GM18873 (cell line): Measurements from ENCODE around the gene BMERB1.

Experiments used
- ATAC-seq: cut with Tn5 transposase; IDR thresholded peaks from one replicate; pipeline ENCODE4 v1.9.1; 2021; ENCODE audit warnings: mild to moderate bottlenecking, moderate library complexity, moderate number of reproducible peaks; ENCODE audit not compliant: unreplicated experiment, low FRiP score

BMERB1 gene

GRCh38 chr16:15581127-15581815, 146.9 kb downstream of the BMERB1 start:
- ATAC-seq = no peak

GRCh38 chr16:15583526-15583925, 149.1 kb downstream of the BMERB1 start:
- no peak for ATAC-seq

GRCh38 chr16:15585956-15586355, 151.6 kb downstream of the BMERB1 start:
- no peak for ATAC-seq

DNA sequence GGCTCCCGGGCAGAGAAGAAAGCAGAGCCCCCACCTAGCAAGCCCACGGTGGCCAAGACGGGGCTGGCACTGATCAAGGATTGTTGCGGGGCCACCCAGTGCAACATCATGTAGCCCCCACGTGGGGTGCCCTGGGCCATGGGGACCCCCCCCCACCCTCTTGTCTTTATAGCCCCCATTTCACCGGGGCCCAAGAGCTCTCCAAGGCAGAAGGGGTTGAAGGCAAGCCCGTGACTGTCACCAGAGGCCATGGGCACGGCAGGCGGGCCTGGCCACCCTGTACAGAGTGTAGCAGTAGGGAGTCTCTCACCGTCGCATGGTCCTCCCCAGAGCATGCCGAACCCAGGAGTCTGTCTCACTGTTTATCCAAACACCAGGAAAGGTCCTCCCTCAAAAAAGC, 152.3 kb downstream of the BMERB1 start:
- ATAC-seq = no peak

DNA sequence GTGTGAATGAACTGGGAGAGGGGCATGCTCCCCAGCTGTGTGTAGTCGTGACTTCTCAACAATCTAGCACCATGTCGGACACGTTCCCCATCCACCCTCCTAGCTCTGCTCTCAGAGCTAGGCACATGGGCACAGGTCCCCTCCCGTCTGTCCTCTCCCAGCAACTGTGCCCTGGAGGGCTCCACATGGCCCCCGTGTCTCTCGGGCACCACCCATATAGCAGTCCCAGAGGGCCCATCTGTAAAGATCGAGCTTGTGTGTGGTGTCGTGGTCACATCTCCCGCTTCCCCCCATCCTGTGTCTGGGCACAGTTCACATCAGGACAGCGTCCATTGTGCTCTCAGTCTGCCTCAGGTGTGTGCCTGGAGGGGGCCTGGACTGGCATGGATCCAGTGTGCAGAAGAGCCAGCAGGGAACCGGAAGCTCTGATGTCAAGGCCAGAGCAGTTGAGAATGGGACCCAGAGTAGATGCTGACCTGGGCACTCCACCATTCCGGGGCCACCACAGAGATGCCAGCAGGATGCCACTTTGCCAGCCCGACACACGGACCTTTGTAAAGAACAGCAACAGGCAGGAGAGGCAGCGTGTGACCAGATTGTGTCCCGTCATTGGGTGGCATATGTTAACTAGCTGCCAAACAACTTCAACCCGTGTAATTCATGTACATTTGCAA, 152.9 kb downstream of the BMERB1 start:
- ATAC-seq = no peak

DNA sequence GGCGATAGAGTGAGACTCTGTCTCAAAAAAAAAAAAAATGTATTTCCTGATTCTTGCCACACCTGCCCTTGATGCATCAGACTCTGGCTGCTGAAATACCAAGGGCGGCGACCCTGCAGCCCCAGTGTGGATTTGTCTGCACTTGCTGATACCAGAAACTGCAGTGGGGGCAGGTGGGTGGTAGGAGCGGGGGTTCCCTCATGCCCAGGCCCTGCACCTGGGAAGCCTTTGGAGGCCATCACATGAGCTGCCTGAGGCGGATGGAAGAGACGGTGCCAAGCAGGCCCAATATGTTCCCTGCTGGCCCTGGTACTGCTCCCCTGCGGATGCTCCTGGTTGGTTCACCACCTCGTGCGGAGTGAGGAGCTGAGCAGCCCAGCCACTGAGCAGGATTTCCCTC, 157.9 kb downstream of the BMERB1 start:
- ATAC-seq = no peak

DNA sequence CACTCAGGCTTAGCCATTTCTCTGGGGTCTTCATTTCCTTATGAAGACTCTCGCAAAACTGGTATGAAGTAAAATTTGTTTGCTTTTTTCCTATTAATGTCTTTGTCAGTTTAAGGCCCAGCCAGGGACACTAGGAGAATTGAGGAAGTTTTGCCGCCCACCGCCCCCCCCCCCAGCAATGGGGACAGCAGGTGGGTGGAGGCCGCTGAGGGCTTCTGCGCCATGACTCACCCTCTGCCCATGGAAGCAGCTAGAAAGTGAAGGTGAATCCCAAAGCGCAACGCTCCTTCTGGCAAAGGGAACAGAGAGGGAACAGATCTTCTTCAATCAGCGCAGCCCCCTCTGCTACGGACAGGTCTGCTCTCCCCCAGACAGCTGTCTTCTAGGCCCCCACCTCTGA, 158.8 kb downstream of the BMERB1 start:
- ATAC-seq = no peak

- no peak for ATAC-seq
Observed at GRCh38 chr16:15594711-15595320, 160.4 kb downstream of the BMERB1 start.

DNA sequence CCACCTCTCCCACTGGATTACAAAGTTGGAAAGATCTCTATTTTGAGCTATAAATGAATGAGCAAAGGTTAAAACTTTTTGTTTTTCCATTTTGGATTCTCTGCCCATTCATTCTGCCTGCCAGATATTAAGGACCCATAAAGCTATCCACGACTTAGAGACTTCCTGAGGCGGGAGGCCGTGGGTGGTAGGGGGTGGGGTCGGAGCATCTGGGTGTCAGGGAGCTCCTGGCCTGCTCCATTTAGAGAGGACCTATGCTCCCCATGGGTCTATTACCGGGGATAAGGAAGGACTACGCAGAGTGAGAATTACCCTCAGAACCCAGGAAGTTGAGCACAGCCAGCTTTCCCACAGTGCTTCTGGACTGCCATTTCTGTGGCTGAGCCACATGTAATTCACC, 162.7 kb downstream of the BMERB1 start:
- no peak for ATAC-seq

DNA sequence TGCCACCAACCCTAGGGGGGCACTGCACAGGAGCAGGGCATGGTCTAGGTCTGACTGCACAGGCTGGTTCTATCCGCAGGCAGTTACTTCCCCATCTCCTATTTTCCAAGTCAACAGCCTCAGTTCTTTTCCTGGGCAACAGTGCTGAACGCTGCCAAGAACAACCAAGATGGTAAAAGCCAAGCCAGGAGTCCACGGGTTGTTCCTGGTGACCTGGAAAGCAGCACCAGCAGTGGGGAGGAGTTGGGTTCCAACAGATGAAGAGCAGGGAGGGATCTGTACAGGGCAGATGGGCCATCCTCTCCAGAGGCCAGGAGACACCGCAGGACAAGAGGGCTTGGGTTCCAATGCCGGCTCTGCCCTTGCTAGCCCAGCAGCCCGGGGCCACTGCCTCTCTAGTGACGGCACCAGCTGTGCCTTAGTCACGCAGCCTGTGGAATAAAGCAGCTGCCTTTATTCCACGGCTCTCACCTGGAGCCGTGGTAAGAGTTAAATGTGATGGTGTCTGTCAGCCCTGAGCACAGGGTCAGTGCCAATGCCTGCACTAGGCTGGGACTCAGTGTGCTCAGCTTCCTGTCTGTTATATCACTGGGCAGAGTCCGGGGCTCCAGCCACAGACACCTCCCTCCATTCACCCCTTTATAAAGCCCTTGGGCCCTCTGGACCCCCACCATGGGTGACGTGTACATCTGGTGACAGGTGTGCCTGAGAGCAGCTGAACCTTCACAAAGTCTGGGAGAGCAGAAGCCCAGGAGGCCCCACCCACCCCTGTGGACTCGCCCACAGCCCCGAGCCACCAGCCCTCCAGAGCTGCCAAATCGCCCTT, 163.6 kb downstream of the BMERB1 start:
- no peak for ATAC-seq

GRCh38 chr16:15598648-15599190, 164.3 kb downstream of the BMERB1 start:
- ATAC-seq = no peak

GRCh38 chr16:15599303-15600070, 165.1 kb downstream of the BMERB1 start:
- no peak for ATAC-seq

DNA sequence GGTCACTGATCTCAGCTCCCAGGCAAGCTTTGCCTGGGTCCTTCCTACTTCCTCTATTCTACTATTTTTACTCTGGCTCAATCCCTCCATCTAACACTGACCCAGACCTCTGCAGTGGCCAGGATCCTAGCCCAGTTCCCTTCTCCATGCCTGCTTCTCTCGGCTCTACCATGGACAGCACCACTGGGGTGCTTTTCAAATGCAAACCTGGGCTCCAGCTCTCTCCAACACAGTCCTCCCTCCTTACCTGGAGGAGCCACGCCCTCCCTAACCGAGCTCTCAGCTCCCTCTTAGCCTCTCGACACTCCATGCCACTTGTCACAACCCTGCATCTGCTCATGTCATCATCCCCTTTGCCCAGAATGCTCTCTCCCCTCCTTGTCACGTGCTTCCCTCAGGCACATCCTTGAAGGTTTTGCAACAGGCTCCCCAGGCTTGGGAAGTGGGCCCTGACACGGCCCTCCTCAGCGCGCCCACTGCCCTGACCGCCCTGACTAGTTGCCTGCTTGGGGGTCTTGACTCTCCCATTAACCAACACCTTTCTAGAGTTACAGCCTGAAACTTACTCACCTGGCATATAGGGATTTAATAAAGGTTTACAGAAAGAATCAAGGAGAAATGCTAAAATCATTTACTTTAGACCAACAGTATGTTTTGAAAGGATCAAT, 167.0 kb downstream of the BMERB1 start:
- no peak for ATAC-seq

GRCh38 chr16:15602285-15603044, 168.1 kb downstream of the BMERB1 start:
- ATAC-seq = no peak

DNA sequence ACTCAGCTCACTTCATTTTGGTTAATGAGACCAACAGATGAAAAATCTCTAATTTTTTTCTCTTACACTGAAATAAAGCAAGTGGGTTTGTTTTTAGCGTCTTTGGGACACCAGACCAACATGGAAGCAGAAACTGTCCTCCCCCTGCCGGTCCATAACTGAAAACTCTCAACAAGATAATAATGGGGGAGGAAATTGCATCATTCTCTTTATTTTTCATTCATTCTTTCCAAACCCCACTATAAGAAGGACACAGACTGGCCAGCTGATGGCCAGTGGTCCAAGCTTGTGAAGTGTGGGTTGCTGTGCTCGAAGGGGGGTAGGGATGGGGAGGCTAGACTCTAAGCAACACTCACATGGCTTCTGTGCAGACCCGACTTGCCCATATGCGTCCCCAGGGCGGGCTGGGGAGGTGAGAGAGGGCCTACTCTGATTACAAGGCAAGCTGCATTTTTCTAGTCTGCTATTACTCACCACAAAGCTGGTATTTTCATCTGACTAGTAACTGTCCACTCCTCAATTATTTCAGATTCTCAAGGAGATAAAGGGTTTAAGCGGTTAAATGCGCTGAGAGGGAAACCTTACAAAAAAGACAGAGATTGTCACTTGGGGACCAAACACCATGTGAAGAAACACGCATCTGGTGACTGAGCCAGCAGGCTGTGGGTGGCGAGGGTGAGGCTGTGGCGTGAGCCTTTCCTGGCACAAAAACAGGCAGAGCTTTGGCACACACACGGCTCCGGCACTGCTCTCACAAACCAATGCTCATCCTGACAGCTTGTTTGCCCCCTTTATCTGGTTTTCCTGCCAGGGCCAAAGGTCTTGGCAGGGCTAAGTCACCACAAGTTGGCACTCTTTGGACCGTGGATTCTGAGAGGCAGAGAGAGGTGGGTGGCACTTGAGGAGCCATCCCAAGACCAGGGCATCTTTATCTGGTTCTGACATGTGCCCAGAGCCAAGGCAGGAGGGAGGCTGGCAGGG, 170.4 kb downstream of the BMERB1 start:
- no peak for ATAC-seq

DNA sequence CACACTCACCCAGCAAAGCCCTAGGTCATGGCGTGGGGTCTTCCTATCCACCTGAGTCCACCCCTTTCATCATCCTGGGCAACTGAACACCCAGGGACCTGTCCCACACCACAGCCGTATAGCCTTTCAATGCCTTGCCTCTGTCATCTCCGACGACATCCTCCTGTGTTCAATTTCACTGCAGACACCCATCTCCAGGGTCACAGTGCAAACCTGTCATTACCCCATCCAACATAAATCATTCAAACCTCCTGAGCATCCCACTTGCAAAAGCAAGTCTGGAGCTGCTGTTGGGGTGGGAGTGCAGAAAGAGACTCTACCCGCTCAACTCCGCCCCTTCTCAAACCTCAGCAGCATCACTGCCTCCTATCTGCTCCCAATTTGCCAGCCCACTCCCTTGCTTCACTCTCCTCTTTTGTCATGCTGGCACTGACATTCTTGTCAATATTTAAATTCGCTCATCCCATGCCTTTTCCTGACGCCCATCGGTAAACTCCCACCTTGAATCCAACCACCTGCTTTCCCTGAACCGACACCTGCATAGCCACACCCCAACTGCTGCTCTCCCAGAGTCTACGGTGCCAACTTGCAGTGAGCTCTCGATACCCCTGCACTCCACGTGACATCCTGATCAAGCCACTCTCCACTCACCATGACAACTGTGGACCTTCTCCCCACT, 171.6 kb downstream of the BMERB1 start:
- ATAC-seq = no peak
